HepG2 (cell line): ENCODE results near the gene TOMM6. TPM values are rescaled to one million over a fixed set of nuclear protein-coding genes. Genes with fewer than 3 reads are reported as not detected.

Experiments
- ATAC-seq: fragments of 200-7000 bp; cut with Tn5 transposase; 3 replicates; pipeline ENCODE4 v1.9.1; 2020; ENCODE audit warnings: mild to moderate bottlenecking, moderate library complexity
- BruUV-seq: library from RNA; stranded (reverse); fragments of 400-500 nt; replicated peaks from 2 replicates; lab custom pipeline; 2021; lab: Mats Ljungman, UMichigan
- CTCF ChIA-PET: fragments of 300-600 bp; formaldehyde crosslinking; extraction: SDS; loops from one replicate; lab custom pipeline; 2021; ENCODE audit warnings: low total read pairs, inconsistent platforms, low intra/inter-chr PET ratio; lab: Yijun Ruan, JAX
- POLR2A ChIA-PET: fragments of 350-600 bp; sonication (Branson Sonifier 250); formaldehyde crosslinking; loops from one replicate; lab custom pipeline; 2020; ENCODE audit warnings: antibody characterized with exemption, inconsistent platforms; lab: Yijun Ruan, JAX
- DNase-seq: peaks from one replicate; pipeline ENCODE4 v3.0.0-alpha.2; 2015; ENCODE audit warnings: low spot score
- FAIRE-seq: peaks from 3 replicates; lab custom pipeline; 2011; peaks lifted over from hg19 to GRCh38; lab: Jason Lieb, UNC
- H2AFZ ChIP-seq: one replicate; pipeline ENCODE4 v1.6.1; 2011; ENCODE audit warnings: low read length, inconsistent platforms
- H3K27ac ChIP-seq: fragments of 300-600 bp; 3 replicates; pipeline ENCODE4 v1.8.0; 2011; ENCODE audit warnings: mixed run types, mild to moderate bottlenecking, mixed read lengths, low read length, inconsistent platforms; ENCODE audit not compliant: insufficient read depth; ENCODE audit errors: extremely low read length
- H3K27me3 ChIP-seq, 2 experiments: fragments of 200-600 bp in 1 of 2; 2 replicates in 1 of 2; 3 replicates in 1 of 2; pipeline versions ENCODE4 v1.6.0 to v1.8.0; 2011; ENCODE audit warnings: low read length in 2 of 2, mild to moderate bottlenecking in 2 of 2, moderate library complexity in 2 of 2, inconsistent platforms in 1 of 2; ENCODE audit not compliant: insufficient read depth in 2 of 2, control insufficient read depth in 1 of 2
- H3K36me3 ChIP-seq, 2 experiments: fragments of 200-600 bp in 1 of 2; replicated peaks in 1 of 2; 2 replicates in 1 of 2; 3 replicates in 1 of 2; pipeline versions ENCODE4 v1.5.1 to v1.8.0; 2011; ENCODE audit warnings: low read length in 2 of 2, inconsistent platforms in 1 of 2; ENCODE audit not compliant: insufficient read depth in 2 of 2, control insufficient read depth in 1 of 2
- H3K4me1 ChIP-seq: 2 replicates; pipeline ENCODE4 v1.5.1; 2012; ENCODE audit warnings: low read length, inconsistent platforms; ENCODE audit not compliant: insufficient read depth
- H3K4me2 ChIP-seq: 2 replicates; pipeline ENCODE4 v1.6.0; 2011; ENCODE audit warnings: low read depth, low read length, inconsistent platforms
- H3K4me3 ChIP-seq, 3 experiments: fragments of 200-600 bp in 1 of 3; sonication (generic), shearing (Covaris generic) in 1 of 3; replicated peaks in 1 of 3; 2 replicates each; pipeline ENCODE4 v1.5.1; 2011 to 2016; ENCODE audit warnings: low read length in 3 of 3, inconsistent platforms in 2 of 3, low read depth in 2 of 3, mild to moderate bottlenecking in 2 of 3, control low read depth in 1 of 3, mixed read lengths in 1 of 3; ENCODE audit not compliant: insufficient read depth in 1 of 3
- H3K79me2 ChIP-seq: one replicate; pipeline ENCODE4 v1.6.1; 2011; ENCODE audit warnings: low read length, inconsistent platforms; ENCODE audit not compliant: insufficient read depth
- H3K9ac ChIP-seq: 2 replicates; pipeline ENCODE4 v1.6.0; 2011; ENCODE audit warnings: mild to moderate bottlenecking, low read depth, low read length, inconsistent platforms; ENCODE audit not compliant: insufficient read depth
- H3K9me3 ChIP-seq: 2 replicates; pipeline ENCODE4 v1.5.1; 2012; ENCODE audit warnings: mild to moderate bottlenecking, low read length
- H4K20me1 ChIP-seq: 2 replicates; pipeline ENCODE4 v1.6.0; 2011; ENCODE audit warnings: inconsistent platforms, mild to moderate bottlenecking, low read length, moderate library complexity; ENCODE audit not compliant: insufficient read depth
- ARID2 ChIP-seq: sonication (generic); formaldehyde crosslinking; IDR thresholded peaks from 2 replicates; pipeline ENCODE4 v1.8.1; 2022; ENCODE audit warnings: mild to moderate bottlenecking, missing genetic modification reagents, borderline replicate concordance
- ATM ChIP-seq: fragments of 450-650 bp; IDR thresholded peaks from 2 replicates; pipeline ENCODE4 v1.7.1; 2017; ENCODE audit warnings: mild to moderate bottlenecking, borderline replicate concordance
- BCL6 ChIP-seq: IDR thresholded peaks from 2 replicates; pipeline ENCODE4 v1.6.1; 2016; ENCODE audit warnings: missing genetic modification reagents, missing compliant biosample characterization
- DPF2 ChIP-seq: sonication (generic); formaldehyde crosslinking; IDR thresholded peaks from 2 replicates; pipeline ENCODE4 v1.4.0; 2020; ENCODE audit warnings: mild to moderate bottlenecking, low read depth, missing genetic modification reagents, borderline replicate concordance
- KAT7 ChIP-seq: IDR thresholded peaks from 2 replicates; pipeline ENCODE4 v1.6.1; 2018; ENCODE audit warnings: borderline replicate concordance, missing compliant biosample characterization
- LCORL ChIP-seq, 2 experiments: fragments of 450-650 bp in 1 of 2; sonication (generic) in 1 of 2; formaldehyde crosslinking in 1 of 2; IDR thresholded peaks; 2 replicates each; pipeline versions ENCODE4 v1.5.0 to v1.6.1; 2017 to 2020; ENCODE audit warnings: antibody characterized with exemption in 1 of 2, missing genetic modification reagents in 1 of 2
- MZF1 ChIP-seq: sonication (generic); formaldehyde crosslinking; IDR thresholded peaks from 2 replicates; pipeline ENCODE4 v1.8.1; 2023; ENCODE audit warnings: mild to moderate bottlenecking, missing genetic modification reagents, borderline replicate concordance
- NFE2L2 ChIP-seq: fragments of 150-350 bp; IDR thresholded peaks from 2 replicates; pipeline ENCODE4 v1.6.1; 2014; ENCODE audit warnings: low read length
- RFX5 ChIP-seq: IDR thresholded peaks from 2 replicates; pipeline ENCODE4 v1.6.1; 2011; ENCODE audit warnings: low read depth, low read length, improper control_type of control experiment
- TEAD3 ChIP-seq: optimal IDR thresholded peaks from 2 replicates; pipeline ENCODE3; 2016; ENCODE audit warnings: borderline replicate concordance
- ZFYVE20 ChIP-seq: sonication (generic); formaldehyde crosslinking; IDR thresholded peaks from 2 replicates; pipeline ENCODE4 v1.8.0; 2023; ENCODE audit warnings: low read depth, mild to moderate bottlenecking, moderate library complexity, missing genetic modification reagents, borderline replicate concordance
- ZNF446 ChIP-seq: sonication (generic); formaldehyde crosslinking; IDR thresholded peaks from 2 replicates; pipeline ENCODE4 v1.5.0; 2020; ENCODE audit warnings: mild to moderate bottlenecking, missing genetic modification reagents
- WGBS: methylation state at CpG from one replicate; pipeline ENCODE4 v1.1.6; 2017; ENCODE audit warnings: low lambda C conversion rate; 5-methylcytosine and 5-hydroxymethylcytosine counted together
- in situ Hi-C: cut with HindIII; loops from 2 replicates; pipeline ENCODE4 v1.10.0; 2017; ENCODE audit warnings: low pct_unique_long_range_greater_than_20kb; ENCODE audit not compliant: extremely low pct_ligation_motif_present
- intact Hi-C: fragments of 100-400 bp; cut with micrococcal nuclease; formaldehyde crosslinking; loops from one replicate; pipeline ENCODE4 v1.10.0; 2022; ENCODE audit not compliant: unreplicated experiment
- polyA plus RNA-seq, 8 experiments: library from polyadenylated mRNA; depleted of rRNA in 3 of 8; stranded (reverse) in 7 of 8; unstranded in 1 of 8; fragments of >200 nt; fragmentation: Illumina TruSeq in 4 of 8; extraction: Trizol in 4 of 8; gene quantifications; 2 replicates each; pipeline versions ENCODE4 v1.2.1 to v1.2.3, GENCODE V29; 2011 to 2016; ENCODE audit warnings: low read depth in 4 of 8, missing spikeins in 1 of 8, mixed read lengths in 1 of 8; ENCODE audit not compliant: insufficient read depth in 1 of 8
- total RNA-seq, 5 experiments: library from RNA; depleted of rRNA; stranded (reverse); fragments of >200 nt; fragmentation: Illumina TruSeq; extraction: Trizol; gene quantifications; 2 replicates each; pipeline ENCODE4 v1.2.3, GENCODE V29; 2016; ENCODE audit warnings: low read depth in 1 of 5
- TF ChIP-seq, protein P1 (sequence below): sonication (generic); formaldehyde crosslinking; IDR thresholded peaks from 2 replicates; pipeline ENCODE4 v1.4.0; 2020; ENCODE audit warnings: missing genetic modification reagents

TOMM6 gene
- total and polyA plus RNA-seq, 2 of the 13 experiments (the other 11 are each of a cell fraction or from before 2014, with no cell fraction given) = 320 to 321 TPM

DNA sequence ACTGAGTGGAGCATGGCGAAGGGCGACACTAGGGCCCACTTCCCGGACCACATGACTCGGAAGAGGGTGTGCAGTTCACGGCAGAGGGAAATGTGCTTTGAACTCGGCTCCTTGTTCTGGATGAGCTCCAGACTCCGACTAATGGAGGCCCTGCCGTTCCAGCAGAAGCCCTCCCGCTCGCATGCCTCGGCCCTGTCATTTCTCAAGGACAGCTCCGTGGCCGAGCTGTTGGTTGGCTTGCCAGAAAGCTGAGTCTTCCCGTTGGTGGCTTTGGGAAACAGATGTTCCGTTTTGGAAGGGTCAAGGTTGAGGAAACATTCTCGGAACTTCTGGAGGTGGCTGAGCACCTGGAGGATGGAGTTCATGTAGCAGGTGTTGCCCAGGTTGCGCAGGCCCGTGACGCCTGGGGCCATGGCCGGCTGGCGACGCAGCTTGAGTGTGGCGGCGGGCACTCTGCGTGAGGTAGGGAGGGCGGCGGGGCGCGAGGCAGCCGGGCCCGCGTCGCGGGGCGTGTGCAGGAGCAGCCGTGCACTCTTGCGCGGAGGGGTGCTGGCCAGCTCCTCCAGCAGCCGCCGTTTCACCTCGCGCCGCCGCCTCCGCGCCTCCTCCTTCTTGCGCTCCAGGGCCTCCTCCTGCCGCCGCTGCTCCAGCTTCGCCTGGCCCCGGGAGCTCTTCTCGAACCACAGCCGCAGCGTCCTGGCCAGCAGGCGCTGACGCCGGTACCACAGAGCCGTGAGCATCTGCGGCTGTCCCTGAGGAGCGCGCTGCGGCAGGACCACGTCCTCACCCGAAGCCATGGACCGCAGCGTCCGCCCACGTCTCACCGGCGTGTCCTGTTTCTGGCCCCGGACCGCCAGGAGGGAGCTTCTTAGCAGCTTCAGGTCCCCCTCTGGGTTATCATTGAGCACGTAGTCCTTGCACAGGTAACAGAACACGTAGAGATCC lies 18.6 kb downstream of the TOMM6 start:
- POLR2A ChIA-PET = no interaction called here
- FAIRE-seq = no peak
- Histone ChIP-seq H3K79me2 (no peaks in the 10 kb centered on the region), H3K9ac (no peak overlapping the region), H3K27me3 (no peaks in the 10 kb centered on the region), H2AFZ (no peak overlapping the region), H4K20me1 (no peaks in the 10 kb centered on the region), H3K4me2 (no peak overlapping the region), H3K4me1 (no peaks in the 10 kb centered on the region), H3K9me3 (no peaks in the 10 kb centered on the region), H3K27ac (no peak overlapping the region), H3K36me3 (peaks cover 9 to 21% of the 10 kb centered on the region in 2 experiments; a peak in 4 of 5 replicates), H3K4me3 (no peak overlapping the region)
- TF ChIP-seq MZF1 (CRISPR knock-in tag) = no peak
- TF ChIP-seq ZFYVE20 (CRISPR knock-in tag) = no peak
- no peak for TF ChIP-seq ZNF446 (CRISPR knock-in tag)
- no peak for TF ChIP-seq NFE2L2
- TF ChIP-seq RFX5 = no peak
- no peak for DNase-seq
- CTCF ChIA-PET = no interaction called here
- no peak for ATAC-seq
- intact Hi-C loops (no loop called here), in situ Hi-C loops (no loop called here)
- no TSS peak for BruUV-seq
- WGBS = 96% methylated on average over 68 of the region's 74 CpGs

DNA sequence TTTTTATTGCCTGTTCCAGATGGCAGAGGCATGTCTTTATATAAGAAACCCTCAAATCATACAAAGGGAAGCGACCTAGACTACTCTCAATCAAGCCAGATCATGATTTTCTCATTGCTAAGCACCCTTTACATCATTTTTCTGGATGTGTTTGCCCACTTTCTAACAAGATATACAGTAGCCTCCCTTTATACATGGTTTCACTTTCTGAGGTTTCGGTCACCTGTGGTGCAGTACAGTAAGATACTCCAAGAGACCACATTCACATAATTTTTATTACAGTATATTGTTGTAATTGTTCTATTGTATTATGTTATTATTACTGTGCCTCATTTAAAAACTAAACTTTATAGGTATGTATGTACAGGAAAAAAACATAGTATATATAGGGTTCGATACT lies 23.6 kb downstream of the TOMM6 start:
- Histone ChIP-seq H3K27ac (no peak overlapping the region), H3K4me3 (no peak overlapping the region), H3K36me3 (0 out of 5 replicates have a peak, but pooled peaks cover 0 to 5% of the 10 kb centered on the region in 2 experiments), H4K20me1 (no peaks in the 10 kb centered on the region), H3K9me3 (no peaks in the 10 kb centered on the region), H3K9ac (no peak overlapping the region), H3K4me1 (no peaks in the 10 kb centered on the region), H3K4me2 (no peak overlapping the region), H3K79me2 (no peaks in the 10 kb centered on the region), H2AFZ (no peak overlapping the region), H3K27me3 (no peaks in the 10 kb centered on the region)
- intact Hi-C loops = no loop called here
- BruUV-seq = no TSS peak
- 93% methylated on average over 3 of the region's 3 CpGs for WGBS
- ATAC-seq (no peak), FAIRE-seq (no peak), DNase-seq (no peak)
- ChIA-PET CTCF (no interaction called here), POLR2A (no interaction called here)
- in situ Hi-C loops = no loop called here
- TF ChIP-seq LCORL (IDR thresholded peaks at IDR 0.05) (no peak), LCORL (CRISPR knock-in tag; IDR thresholded peaks at IDR 0.05) (no peak), DPF2 (CRISPR knock-in tag) (no peak), ARID2 (CRISPR knock-in tag) (no peak), BCL6 (CRISPR knock-in tag) (no peak), ATM (no peak), KAT7 (CRISPR knock-in tag) (no peak), TEAD3 (no peak)
- TF ChIP-seq, protein P1, sequence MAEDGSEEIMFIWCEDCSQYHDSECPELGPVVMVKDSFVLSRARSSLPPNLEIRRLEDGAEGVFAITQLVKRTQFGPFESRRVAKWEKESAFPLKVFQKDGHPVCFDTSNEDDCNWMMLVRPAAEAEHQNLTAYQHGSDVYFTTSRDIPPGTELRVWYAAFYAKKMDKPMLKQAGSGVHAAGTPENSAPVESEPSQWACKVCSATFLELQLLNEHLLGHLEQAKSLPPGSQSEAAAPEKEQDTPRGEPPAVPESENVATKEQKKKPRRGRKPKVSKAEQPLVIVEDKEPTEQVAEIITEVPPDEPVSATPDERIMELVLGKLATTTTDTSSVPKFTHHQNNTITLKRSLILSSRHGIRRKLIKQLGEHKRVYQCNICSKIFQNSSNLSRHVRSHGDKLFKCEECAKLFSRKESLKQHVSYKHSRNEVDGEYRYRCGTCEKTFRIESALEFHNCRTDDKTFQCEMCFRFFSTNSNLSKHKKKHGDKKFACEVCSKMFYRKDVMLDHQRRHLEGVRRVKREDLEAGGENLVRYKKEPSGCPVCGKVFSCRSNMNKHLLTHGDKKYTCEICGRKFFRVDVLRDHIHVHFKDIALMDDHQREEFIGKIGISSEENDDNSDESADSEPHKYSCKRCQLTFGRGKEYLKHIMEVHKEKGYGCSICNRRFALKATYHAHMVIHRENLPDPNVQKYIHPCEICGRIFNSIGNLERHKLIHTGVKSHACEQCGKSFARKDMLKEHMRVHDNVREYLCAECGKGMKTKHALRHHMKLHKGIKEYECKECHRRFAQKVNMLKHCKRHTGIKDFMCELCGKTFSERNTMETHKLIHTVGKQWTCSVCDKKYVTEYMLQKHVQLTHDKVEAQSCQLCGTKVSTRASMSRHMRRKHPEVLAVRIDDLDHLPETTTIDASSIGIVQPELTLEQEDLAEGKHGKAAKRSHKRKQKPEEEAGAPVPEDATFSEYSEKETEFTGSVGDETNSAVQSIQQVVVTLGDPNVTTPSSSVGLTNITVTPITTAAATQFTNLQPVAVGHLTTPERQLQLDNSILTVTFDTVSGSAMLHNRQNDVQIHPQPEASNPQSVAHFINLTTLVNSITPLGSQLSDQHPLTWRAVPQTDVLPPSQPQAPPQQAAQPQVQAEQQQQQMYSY = no peak
